Measurements from ENCODE around the gene C22orf15. TPM values are rescaled to one million over a fixed set of nuclear protein-coding genes. Genes with fewer than 3 reads are reported as not detected.
A peak's percentile ranks its signal among the peaks of the same experiment; 100 is the strongest.

C22orf15 gene
- total RNA-seq, result 5.9 TPM
- long read RNA-seq, partial matches to known transcripts, result 2 of 6 reads
- long read RNA-seq, other reads (novel, unspliced or antisense), result 3 of 6 reads

- ATAC-seq (no peak), DNase-seq (no peak)
- no peaks in the 10 kb centered on the region for H3K27me3 ChIP-seq (ENCODE audit: low read depth)
- H3K4me3 ChIP-seq, result peak within 1 kb of the TSS; percentile 37
- intact Hi-C loops (cut with DNase I), result no loop called here
- H3K36me3 ChIP-seq, result no peaks in the 10 kb centered on the region
- no peak for TF ChIP-seq CTCF (IDR thresholded peaks at IDR 0.05)
- no peaks in the 10 kb centered on the region for H3K9me3 ChIP-seq
- peaks cover 26% of the 10 kb centered on the region for H3K4me1 ChIP-seq
- no peak within 1 kb of the TSS for H3K27ac ChIP-seq
Measured at GRCh38 chr22:23762842-23763578, at the start of gene C22orf15. Gene C22orf15, plus strand, starts transcription at chr22:23762990. Its CDS starts 317 bp downstream, at chr22:23763307.

GRCh38 chr22:23713696-23714595 lies 48.8 kb upstream of the C22orf15 start:
- DNase-seq (no peak), ATAC-seq (no peak)
- intact Hi-C loops (cut with DNase I), result no loop called here
- peaks cover 18% of the 10 kb centered on the region for H3K4me1 ChIP-seq
- H3K9me3 ChIP-seq, result no peaks in the 10 kb centered on the region
- H3K27ac ChIP-seq, result no peak overlapping the region
- TF ChIP-seq CTCF (IDR thresholded peaks at IDR 0.05), result no peak
- no peaks in the 10 kb centered on the region for H3K27me3 ChIP-seq (ENCODE audit: low read depth)
- peaks cover 60% of the 10 kb centered on the region for H3K36me3 ChIP-seq
- no peak overlapping the region for H3K4me3 ChIP-seq

- Histone ChIP-seq H3K4me1 (peaks cover 18% of the 10 kb centered on the region), H3K36me3 (peaks cover 51% of the 10 kb centered on the region)
- ATAC-seq, result no peak
Measured at GRCh38 chr22:23714596-23715578, 47.9 kb upstream of the C22orf15 start.

GRCh38 chr22:23715806-23716375 lies 46.9 kb upstream of the C22orf15 start:
- no peaks in the 10 kb centered on the region for H3K9me3 ChIP-seq
- peaks cover 18% of the 10 kb centered on the region for H3K4me1 ChIP-seq
- H3K4me3 ChIP-seq, result peak overlapping the region; percentile 99
- intact Hi-C loops (cut with DNase I), result no loop called here
- no peak for TF ChIP-seq CTCF (IDR thresholded peaks at IDR 0.05)
- H3K27me3 ChIP-seq (ENCODE audit: low read depth), result no peaks in the 10 kb centered on the region
- ATAC-seq (no peak), DNase-seq (no peak)
- no peak overlapping the region for H3K27ac ChIP-seq
- H3K36me3 ChIP-seq, result peaks cover 41% of the 10 kb centered on the region

More at GRCh38 chr22:23714596-23715578, 47.9 kb upstream of the C22orf15 start:
- TF ChIP-seq CTCF (IDR thresholded peaks at IDR 0.05), result no peak
- Histone ChIP-seq H3K27ac (no peak overlapping the region), H3K4me3 (no peak overlapping the region), H3K27me3 (ENCODE audit: low read depth) (no peaks in the 10 kb centered on the region), H3K9me3 (no peaks in the 10 kb centered on the region)
- intact Hi-C loops (cut with DNase I), result no loop called here
- DNase-seq, result no peak
